GM18873 (cell line): ENCODE measurements around the gene CCDC40.

Experiments
- ATAC-seq: cut with Tn5 transposase; IDR thresholded peaks from one replicate; pipeline ENCODE4 v1.9.1; 2021; ENCODE audit warnings: mild to moderate bottlenecking, moderate library complexity, moderate number of reproducible peaks; ENCODE audit not compliant: unreplicated experiment, low FRiP score

The CCDC40 gene

GRCh38 chr17:80097844-80098691 is 61.6 kb downstream of the CCDC40 start:
- no peak for ATAC-seq

GRCh38 chr17:80099291-80100034 is 63.0 kb downstream of the CCDC40 start:
- no peak for ATAC-seq

GRCh38 chr17:80100035-80100323 is 63.5 kb downstream of the CCDC40 start:
- ATAC-seq: no peak

- ATAC-seq: no peak
Observed at GRCh38 chr17:80101011-80101945, 64.8 kb downstream of the CCDC40 start, which contains the start of gene GAA. TSS of gene GAA (plus strand) at chr17:80101581. CDS start at chr17:80104587, 3,006 bp downstream.

DNA sequence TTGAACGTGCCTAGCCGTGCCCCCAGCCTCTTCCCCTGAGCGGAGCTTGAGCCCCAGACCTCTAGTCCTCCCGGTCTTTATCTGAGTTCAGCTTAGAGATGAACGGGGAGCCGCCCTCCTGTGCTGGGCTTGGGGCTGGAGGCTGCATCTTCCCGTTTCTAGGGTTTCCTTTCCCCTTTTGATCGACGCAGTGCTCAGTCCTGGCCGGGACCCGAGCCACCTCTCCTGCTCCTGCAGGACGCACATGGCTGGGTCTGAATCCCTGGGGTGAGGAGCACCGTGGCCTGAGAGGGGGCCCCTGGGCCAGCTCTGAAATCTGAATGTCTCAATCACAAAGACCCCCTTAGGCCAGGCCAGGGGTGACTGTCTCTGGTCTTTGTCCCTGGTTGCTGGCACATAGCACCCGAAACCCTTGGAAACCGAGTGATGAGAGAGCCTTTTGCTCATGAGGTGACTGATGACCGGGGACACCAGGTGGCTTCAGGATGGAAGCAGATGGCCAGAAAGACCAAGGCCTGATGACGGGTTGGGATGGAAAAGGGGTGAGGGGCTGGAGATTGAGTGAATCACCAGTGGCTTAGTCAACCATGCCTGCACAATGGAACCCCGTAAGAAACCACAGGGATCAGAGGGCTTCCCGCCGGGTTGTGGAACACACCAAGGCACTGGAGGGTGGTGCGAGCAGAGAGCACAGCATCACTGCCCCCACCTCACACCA is 65.7 kb downstream of the CCDC40 start:
- no peak for ATAC-seq

DNA sequence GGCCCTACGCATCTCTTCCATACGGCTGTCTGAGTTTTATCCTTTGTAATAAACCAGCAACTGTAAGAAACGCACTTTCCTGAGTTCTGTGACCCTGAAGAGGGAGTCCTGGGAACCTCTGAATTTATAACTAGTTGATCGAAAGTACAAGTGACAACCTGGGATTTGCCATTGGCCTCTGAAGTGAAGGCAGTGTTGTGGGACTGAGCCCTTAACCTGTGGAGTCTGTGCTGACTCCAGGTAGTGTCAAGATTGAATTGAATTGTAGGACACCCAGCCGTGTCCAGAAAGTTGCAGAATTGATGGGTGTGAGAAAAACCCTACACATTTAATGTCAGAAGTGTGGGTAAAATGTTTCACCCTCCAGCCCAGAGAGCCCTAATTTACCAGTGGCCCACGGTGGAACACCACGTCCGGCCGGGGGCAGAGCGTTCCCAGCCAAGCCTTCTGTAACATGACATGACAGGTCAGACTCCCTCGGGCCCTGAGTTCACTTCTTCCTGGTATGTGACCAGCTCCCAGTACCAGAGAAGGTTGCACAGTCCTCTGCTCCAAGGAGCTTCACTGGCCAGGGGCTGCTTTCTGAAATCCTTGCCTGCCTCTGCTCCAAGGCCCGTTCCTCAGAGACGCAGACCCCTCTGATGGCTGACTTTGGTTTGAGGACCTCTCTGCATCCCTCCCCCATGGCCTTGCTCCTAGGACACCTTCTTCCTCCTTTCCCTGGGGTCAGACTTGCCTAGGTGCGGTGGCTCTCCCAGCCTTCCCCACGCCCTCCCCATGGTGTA is 66.4 kb downstream of the CCDC40 start:
- no peak for ATAC-seq

- no peak for ATAC-seq
Observed at GRCh38 chr17:80103449-80104085, 67.1 kb downstream of the CCDC40 start.

- ATAC-seq: no peak
Observed at GRCh38 chr17:80104321-80104955, 68.0 kb downstream of the CCDC40 start.

DNA sequence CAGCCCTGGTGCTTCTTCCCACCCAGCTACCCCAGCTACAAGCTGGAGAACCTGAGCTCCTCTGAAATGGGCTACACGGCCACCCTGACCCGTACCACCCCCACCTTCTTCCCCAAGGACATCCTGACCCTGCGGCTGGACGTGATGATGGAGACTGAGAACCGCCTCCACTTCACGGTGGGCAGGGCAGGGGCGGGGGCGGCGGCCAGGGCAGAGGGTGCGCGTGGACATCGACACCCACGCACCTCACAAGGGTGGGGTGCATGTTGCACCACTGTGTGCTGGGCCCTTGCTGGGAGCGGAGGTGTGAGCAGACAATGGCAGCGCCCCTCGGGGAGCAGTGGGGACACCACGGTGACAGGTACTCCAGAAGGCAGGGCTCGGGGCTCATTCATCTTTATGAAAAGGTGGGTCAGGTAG is 68.5 kb downstream of the CCDC40 start:
- ATAC-seq: no peak

DNA sequence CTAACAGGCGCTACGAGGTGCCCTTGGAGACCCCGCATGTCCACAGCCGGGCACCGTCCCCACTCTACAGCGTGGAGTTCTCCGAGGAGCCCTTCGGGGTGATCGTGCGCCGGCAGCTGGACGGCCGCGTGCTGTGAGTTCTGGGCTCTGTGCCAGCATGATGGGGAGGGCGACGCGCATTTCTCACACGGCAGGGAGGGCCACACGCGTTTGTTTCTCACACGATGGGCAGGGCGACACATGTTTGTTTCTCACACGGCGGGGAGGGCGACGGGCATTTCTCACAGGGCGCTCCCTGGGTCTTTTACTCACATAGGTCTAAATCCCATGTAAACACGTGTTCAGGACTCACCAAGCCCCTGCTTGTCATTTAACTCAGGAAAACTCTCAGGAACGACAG is 69.3 kb downstream of the CCDC40 start:
- ATAC-seq: no peak

- ATAC-seq: no peak
Observed at GRCh38 chr17:80106176-80106575, 69.7 kb downstream of the CCDC40 start.

DNA sequence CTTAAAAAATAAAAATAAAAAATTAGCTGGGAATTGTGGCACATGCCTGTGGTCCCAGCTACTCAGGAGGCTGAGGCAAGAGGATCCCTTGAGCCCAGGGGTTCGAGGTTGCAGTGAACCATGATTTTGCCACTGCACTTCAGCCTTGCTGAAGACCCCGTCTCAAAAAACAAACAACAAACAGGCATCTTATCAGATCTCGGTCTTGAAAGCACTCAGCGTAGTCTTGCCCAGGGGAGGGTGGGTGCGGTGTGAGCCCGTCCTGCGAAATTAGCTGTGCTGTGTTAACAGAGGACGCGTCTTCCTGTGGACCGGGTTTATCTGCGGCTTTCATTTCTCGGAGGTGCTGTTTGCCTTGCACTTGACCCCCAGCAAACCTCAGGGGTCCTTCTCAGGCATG is 70.3 kb downstream of the CCDC40 start:
- no peak for ATAC-seq

- ATAC-seq: no peak
Observed at GRCh38 chr17:80107231-80108021, 71.0 kb downstream of the CCDC40 start.

DNA sequence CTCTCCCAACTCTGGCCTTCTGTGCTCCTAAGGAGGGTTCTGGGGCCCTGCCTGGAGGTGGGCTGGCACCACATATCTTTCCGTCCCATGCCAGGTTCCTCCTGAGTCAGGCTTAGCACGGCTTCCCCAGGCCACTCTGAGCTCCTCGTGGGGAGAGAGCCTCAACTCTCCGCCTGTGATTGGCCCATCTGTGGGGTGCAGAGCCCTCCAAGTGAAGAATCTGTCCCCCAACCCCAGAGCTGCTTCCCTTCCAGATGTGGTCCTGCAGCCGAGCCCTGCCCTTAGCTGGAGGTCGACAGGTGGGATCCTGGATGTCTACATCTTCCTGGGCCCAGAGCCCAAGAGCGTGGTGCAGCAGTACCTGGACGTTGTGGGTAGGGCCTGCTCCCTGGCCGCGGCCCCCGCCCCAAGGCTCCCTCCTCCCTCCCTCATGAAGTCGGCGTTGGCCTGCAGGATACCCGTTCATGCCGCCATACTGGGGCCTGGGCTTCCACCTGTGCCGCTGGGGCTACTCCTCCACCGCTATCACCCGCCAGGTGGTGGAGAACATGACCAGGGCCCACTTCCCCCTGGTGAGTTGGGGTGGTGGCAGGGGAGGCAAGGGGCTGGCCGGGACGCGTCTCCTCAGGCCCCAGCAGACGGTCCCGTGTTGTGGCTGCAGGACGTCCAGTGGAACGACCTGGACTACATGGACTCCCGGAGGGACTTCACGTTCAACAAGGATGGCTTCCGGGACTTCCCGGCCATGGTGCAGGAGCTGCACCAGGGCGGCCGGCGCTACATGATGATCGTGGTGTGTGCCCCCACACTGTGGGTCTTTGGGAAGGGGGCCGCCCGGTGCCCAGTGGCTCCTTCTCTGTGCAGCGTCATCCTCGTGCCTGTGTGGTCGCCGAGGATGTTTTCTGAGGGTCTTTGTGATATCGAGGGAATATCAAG is 71.9 kb downstream of the CCDC40 start:
- ATAC-seq: no peak

- ATAC-seq: no peak
Observed at GRCh38 chr17:80109066-80109660, 72.7 kb downstream of the CCDC40 start.
